Adipose tissue (tissue), 3 donors: ENCODE measurements around the gene UCMA. TPM values are rescaled to one million over a fixed set of nuclear protein-coding genes. Genes with fewer than 3 reads are reported as not detected.
"Not testable (repeated sequence)": the region's sequence is repeated elsewhere in the genome, so short reads cannot be mapped to it uniquely, and the experiment has no call there.

Experiments used
- H3K27ac ChIP-seq: one replicate; pipeline ENCODE4 v1.5.1; 2013; ENCODE audit warnings: low read depth, low read length
- WGBS, 3 donors: extraction: QIAGEN DNeasy Blood & Tissue Kit; methylation state at CpG; one replicate each; pipeline ENCODE4 v1.1.7; 2013; 5-methylcytosine and 5-hydroxymethylcytosine counted together
- polyA plus RNA-seq, 3 donors: library from polyadenylated mRNA; stranded (reverse); fragments of 200-250 nt; gene quantifications; one replicate each; pipeline ENCODE4 v1.2.3, GENCODE V29; 2013
- donor health status: healthy with polysubstance abuse.
- donor health status: Bipolar disorder and iron deficiency.
- donor health status: healthy.

The UCMA gene
- polyA plus RNA-seq, 3 donors: not detected

DNA sequence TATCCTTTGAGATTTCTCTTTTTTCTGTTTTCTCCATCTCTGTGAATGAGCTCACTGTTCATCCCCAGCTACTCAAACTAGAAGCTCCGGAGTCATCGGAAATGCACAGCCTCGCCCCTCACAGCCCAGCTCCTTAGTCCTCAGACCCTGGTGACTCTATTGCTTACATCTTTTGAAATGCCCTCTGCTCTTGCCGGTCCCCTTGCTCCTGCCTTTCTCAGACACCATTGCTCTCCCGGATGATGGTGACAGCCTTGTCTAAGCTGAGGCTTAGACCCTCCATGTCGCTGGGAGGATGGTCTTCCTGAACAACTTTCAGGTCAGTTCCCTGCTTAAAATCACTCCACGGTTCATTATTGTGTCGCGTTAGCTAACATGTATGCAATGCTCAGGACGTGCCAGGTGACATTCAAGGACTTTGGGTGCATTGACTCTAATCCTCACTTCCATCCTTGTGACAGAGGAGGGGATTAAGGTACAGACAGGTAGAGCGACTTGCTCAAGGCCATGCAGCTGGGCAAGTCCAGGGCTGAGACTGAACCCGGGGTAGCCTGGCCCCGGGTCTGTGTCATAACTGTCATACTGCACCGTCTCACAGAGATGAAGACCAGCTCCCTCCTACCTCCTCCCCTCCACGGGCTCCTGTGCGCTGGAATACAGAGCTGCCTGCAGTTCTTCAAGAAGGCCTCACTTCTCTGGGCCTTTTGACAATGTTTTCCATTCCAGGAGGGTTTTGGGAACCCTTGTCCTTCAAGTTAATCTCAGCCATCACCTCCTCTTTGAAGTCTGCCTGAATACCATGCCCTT, 4.3 kb upstream of the UCMA start:
- H3K27ac ChIP-seq: no peak overlapping the region
- WGBS, 3 donors: 74 to 86% (median 77%) methylated on average over 16 of the region's 16 CpGs

DNA sequence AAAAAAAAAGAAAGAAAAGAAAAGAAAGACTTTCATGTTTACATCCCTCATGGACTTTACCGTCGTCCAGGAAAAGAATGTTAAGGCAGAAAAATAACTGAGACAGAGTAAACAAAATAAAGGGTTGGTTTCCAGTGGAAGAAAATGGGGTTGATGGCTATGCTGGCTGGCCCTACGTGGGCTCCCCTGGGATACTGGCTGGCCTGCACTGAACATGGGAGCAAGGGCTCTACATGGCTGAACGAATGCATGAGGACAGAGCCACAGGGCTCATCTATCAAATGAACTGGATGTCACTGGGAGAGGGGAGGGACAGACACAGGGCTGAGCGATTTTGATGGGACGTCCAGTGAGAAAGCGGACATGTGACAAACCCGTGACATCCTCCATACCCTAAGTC, 2.5 kb upstream of the UCMA start:
- WGBS, 3 donors: 82 to 87% (median 82%) methylated on average over 8 of the region's 8 CpGs
- H3K27ac ChIP-seq: no peak overlapping the region

DNA sequence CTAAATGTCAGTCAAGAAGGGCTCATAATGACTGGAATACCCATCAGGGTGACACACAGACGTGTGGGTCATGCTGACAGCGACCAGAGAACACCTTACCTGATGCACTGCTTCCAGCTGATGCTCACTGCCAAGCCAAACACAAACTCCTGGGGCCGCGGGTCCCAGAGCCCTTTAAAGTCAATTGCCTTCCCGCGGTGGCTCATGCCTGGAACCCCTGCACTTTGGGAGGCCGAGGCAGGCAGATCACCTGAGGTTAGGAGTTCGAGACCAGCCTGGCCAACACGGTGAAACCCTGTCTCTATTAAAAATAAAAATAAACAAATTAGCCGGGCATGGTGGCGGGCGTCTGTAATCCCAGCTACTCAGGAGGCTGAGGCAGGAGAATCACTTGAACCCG, 562 bp upstream of the UCMA start:
- not testable (repeated sequence) for H3K27ac ChIP-seq
- 88 to 89% (median 89%) methylated on average over 13 of the region's 13 CpGs for WGBS, 3 donors

DNA sequence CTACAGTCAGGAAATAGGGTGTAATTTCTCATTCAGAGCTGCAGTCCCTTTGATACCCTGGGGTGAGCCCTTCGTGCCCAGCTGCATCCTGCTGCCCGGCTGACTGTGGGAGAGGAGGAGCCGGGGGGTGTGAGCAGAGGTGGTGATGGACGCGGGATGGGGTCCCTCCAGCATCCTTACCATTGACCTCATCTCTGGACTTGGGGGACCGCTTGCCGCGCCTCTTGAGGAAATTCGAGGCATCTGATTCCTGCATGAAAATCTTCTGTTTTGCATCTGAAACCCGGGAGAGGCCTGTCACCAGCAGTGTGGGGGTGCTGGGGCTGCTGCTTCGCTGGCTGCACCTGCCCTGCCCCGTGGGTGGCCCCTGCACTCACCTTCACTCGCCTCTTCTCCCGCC, 816 bp downstream of the UCMA start:
- H3K27ac ChIP-seq: no peak overlapping the region
- WGBS, 3 donors: 59 to 62% (median 60%) methylated on average over 12 to 14 of the region's 14 CpGs

DNA sequence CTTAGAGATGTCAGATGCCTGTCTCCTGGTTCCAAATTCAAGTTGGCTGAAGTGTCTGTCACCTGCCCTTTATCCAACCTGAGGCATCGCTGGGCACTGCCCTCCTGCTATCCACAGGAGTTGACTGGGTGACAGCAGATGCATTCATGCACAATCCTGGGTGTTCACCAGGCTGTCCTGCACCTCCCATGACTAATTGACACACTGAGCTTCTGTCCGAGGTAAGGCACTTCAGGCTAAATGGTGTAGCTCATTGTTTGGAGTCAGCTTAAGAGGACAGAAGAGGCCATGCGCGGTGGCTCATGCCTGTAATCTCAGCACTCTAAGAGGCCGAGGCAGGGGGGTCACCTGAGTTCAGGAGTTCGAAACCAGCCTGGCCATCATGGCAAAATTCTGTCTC, 2.4 kb downstream of the UCMA start:
- H3K27ac ChIP-seq: no peak overlapping the region
- WGBS, 3 donors: 85 to 90% (median 88%) methylated on average over 6 of the region's 6 CpGs

DNA sequence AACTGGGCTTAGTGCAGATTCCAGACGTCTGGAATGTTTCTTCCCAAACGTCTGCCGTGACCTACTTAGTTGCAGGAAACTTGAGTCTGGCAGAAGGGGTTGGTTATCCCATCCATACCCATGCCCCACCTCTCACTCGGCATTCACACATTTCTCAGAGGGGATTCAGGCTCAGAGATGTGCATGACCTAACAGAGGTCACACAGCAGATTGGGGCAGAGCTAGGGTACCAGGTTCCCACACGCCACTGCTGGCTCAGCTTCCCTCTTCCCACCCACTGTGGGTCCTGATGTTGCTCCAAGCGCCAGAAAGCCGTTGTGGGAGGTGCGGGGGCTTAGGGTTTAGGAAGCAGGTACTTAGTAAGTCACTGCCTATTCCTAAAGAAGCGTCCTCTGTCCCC, 3.0 kb downstream of the UCMA start:
- 66 to 76% (median 74%) methylated on average over 9 of the region's 9 CpGs for WGBS, 3 donors
- H3K27ac ChIP-seq: no peak overlapping the region

DNA sequence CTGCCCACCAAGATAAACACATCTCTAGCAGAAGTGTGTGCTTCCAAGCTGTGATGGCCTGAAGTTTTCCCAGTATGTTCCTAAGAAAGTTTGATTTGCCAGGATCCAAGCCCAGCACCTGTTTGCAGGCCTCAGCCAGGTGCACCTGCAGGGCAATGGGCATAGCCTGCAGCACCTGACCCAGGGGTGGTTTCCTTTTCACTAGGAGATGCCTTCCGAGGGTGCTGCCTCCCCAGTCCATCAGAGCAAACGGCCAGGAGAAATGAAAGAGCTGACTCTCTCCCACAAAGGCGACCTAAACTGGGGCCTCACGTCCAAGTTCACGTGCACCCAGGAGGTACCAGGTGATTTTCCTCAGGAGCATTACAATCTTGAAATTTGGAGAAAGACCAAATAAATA, 7.1 kb downstream of the UCMA start:
- H3K27ac ChIP-seq: no peak overlapping the region
- 90 to 94% (median 91%) methylated on average over 5 of the region's 5 CpGs for WGBS, 3 donors

DNA sequence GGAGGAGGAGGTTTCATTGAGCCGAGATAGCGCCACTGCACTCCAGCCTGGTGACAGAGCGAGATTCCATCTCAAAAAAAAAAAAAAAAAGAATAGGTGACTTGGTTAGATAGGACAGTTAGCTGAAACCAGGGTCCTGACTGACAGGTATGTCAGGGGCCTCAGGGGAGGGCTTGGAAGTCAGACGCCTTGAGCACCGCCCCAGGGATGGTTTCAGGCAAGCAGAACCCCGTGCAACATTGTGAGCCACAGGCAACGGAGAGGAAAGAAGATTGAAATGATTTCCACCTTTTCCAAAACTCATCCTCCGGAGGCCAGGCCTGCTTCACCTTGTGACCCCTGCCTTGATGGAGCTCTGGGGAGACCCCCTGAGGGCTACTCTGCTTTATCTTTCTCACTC, 8.6 kb downstream of the UCMA start:
- no peak overlapping the region for H3K27ac ChIP-seq
- 89 to 90% (median 89%) methylated on average over 7 to 8 of the region's 8 CpGs for WGBS, 3 donors

DNA sequence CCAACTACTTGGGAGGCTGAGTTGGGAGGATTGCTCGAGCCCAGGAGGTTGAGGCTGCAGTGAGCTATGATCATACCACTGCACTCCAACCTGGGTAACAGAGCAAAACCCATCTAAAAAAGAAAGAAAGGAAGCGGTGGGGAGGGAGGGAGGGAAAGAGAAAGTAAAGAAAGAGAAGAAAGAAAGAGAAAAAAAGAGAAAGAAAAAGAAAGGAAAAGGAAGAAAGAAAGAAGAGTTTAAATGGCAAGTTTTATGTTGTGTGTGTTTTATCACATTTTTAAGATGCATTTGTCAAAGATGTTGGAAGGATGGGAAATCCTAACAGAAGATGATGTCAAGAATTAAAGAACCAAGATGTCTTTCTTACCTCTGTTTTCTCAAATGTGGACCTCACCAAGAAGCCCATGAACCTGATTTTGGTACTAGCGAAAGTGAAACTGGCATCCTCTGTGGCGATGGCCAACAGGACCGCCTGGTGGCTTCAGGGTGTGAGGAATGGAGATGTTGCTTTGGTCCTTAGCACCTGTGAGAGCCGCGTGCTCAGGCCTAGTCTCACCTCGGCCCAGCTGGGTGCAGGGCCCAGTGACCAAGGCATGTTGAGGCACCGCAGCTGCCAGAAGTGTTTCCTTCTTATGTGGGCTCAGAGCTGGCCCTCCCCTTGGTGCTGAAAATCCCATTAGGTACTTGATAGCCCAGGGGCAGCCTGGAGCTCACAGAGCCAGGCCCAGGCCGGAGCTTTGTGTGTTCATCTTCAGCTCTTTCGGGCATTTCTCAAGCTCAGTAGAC, 9.8 kb downstream of the UCMA start:
- WGBS, 3 donors: 86 to 93% (median 87%) methylated on average over 11 of the region's 11 CpGs
- H3K27ac ChIP-seq: no peak overlapping the region

DNA sequence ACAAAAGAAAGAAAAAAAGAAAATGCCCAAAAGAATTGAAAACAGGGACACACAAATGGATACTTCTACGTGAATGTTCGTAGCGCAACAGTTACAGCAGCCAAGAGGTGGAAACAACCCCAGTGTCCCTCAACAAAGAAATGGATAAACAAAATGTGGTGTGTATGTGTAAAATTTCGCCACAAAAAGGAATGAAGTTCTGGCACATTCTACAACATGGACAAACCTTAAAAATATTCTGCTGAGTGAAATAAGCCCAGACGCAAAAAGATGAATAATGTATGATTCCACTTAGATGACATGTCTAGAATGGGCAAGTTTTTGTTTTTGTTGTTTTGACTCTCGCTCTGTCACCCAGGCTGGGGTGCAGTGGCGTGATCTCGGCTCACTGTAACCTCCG, 10.9 kb downstream of the UCMA start:
- no peak overlapping the region for H3K27ac ChIP-seq
- WGBS, 3 donors: 89 to 96% (median 91%) methylated on average over 9 of the region's 9 CpGs

DNA sequence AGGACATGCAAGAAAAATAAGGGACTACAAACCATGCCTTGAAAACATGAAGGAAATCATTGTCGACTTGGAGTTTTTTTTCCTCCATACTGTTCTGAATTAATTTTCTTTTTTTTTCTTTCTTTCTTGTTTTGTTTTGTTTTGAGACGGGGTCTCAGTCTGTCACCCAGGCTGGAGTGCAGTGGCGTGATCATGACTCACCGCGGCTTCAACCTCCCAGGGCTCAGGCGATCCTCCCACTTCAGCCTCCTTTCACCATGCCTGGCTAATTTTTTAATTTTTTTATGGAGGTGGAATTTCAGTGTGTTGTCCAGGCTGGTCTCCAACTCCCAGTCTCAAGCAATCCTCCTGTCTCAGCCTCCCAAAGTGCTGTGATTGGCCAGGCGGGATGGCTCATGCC, 11.6 kb downstream of the UCMA start:
- WGBS, 3 donors: 94 to 95% (median 95%) methylated on average over 7 of the region's 7 CpGs

DNA sequence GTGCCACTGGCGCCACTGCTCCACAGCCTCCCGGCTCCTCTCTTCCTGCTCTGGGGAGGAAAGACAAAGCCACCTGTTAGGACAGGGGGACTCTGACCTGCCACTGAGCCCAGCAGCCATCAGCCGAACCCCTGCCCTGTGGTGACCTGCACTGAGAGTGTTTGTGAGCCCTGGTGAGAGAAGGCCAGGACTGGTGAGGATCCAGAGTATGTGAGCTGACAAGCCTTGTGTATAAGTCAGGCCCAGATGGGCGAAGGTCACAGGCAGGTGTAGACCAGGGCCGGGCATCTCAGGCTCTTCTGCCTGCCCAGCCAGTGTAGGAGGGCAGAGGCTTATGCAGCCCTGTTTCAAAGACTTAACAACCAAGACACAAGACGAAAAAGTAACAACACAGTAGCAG, 12.0 kb downstream of the UCMA start:
- 91 to 97% (median 93%) methylated on average over 6 of the region's 6 CpGs for WGBS, 3 donors
- no peak overlapping the region for H3K27ac ChIP-seq

More for the DNA sequence above, 11.6 kb downstream of the UCMA start:
- no peak overlapping the region for H3K27ac ChIP-seq

DNA sequence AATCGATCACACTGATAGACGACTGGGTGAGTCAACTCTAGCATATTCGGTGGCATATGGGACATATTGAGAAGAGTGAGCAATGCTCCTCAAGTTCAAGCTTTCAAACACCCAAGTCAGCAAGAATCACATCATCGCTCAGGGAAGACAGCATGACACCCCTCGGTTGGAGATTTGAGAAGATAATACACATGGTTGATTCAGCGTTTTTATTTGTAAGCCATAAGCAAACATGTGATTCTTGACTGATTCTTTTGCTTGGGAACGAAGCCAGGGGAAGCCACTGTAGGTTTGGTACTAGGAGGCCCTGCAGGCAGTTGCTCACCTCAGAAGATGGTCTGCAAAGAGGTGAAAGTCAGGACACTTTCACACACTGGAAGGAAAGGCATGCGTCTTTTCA, 12.6 kb downstream of the UCMA start:
- 90 to 94% (median 93%) methylated on average over 8 of the region's 8 CpGs for WGBS, 3 donors
- H3K27ac ChIP-seq: no peak overlapping the region

DNA sequence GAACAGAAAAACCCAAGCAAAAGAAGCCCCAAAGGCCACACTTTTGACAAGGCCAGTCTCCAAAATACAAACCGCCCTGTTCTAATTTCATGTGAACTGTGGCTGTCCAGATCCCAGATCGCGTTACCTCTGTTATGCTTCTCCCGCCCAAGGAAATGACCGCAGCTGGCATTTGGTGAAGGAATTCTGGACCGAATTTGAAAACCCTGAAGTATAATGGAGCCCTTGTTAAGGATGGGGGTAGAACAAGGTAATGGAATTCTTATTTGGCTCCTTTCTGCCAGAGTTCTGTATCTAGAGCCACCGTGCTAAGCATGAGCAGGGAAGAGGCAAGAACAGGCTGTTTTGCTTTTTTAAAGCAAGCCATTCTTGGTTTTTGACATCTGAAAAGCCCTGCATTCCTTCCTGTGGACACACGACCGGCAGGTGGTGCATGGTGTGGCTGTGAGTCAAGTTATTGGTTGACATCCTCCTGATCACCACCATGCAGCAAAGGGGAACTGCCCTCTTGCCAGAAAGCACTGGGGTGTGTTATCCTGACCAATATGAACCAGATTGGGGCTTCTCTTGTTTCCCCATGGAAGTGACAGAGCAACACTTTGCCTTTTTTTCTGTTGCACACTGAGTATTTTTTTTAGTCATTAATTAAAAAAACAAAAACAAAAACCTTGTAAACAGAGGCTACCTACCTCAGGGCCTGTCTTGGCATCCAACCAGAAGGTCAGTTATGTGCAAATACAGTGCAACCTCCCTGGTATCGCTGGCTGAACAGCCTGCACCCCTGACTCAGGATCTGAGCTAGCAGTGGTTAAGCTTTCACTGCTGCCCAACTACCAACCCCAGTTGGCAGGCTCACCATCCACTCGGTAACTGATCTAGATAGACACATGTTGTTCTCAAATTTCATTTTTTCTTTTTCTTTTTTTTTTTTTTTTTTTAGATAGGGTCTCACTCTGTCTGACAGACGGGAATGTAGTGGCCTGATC, 14.2 kb downstream of the UCMA start:
- 54 to 69% (median 67%) methylated on average over 12 of the region's 12 CpGs for WGBS, 3 donors
- H3K27ac ChIP-seq: no peak overlapping the region

DNA sequence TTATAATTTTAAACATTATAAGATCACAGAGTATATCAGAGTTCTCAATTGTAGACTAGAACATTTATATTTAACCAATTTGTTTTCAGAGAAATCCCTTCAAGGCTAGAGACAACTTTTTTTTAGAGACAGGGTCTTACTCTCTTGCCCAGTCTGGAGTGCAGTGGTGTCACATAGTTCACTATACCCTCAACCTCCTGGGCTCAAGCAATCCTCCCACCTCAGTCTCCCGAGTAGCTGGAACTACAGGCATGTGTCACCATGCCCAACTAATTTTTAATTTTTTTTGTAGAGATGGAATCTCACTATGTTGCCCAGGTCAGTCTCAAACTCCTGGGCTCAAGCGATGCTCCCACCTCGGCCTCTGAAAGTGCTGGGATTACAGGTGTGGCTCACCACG, 15.3 kb downstream of the UCMA start:
- WGBS, 3 donors: 92 to 93% (median 92%) methylated on average over 4 of the region's 4 CpGs
- H3K27ac ChIP-seq: no peak overlapping the region

DNA sequence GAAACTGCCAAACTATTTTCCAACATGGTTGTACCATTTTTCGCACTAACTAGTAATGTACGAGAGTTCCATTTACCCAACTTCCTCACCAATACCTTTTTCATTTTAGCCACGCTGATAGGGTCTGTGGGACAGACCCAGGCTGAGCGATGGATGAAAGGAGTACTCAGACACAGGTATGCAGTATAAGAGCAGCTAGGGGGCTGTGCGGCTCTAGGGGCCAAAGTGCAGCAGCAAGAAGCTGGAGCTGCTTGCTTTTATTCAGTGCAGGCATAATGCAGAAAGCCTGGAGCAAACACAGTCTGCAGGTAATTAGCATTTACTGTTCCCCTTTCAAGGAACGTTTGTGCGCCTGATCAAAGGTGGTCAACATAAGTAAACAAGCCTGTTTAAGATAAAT, 21.0 kb downstream of the UCMA start:
- 84 to 91% (median 88%) methylated on average over 7 of the region's 7 CpGs for WGBS, 3 donors
- no peak overlapping the region for H3K27ac ChIP-seq

DNA sequence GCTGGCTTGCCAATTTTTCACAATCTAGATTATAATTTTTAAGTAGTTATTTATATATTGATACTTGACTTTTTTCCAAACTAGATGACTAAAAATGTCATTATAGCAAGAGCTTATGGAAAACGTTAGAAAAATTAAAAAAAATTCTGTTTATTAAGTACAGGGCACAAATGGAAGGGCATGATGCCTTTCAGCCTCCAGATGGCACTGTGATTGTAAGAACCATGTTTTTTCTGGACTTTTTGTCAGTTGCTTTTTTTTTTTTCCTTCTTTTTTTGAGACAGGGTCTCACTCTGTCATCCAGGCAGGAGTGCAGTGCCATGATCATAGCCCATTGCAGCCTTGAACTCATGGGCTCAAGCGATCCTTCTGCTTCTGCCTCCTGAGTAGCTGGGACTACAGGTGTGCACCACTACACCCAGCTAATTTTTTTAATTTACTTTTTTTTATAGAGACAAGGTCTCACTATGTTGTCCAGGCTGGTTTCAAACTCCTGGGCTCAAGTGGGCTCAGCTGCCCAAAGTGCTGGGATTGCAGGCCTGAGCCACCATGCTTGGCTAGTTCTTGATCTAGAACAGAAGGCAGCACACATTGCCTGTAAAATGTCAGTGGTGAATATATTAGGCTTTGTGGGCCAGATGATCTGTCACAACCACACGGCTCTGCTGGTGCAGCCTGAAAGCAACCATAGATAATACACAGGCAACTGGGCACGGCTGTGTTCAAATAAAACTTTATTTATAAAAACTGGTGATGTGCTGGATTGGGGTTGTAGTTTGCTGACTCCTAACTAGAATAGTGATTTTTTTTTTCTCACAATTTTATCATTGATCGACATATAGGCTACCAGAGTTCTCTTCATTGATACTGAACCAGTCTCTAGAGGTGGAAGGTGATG, 27.4 kb downstream of the UCMA start:
- no peak overlapping the region for H3K27ac ChIP-seq
- WGBS, 3 donors: 58 to 74% (median 64%) methylated on average over 5 of the region's 5 CpGs

DNA sequence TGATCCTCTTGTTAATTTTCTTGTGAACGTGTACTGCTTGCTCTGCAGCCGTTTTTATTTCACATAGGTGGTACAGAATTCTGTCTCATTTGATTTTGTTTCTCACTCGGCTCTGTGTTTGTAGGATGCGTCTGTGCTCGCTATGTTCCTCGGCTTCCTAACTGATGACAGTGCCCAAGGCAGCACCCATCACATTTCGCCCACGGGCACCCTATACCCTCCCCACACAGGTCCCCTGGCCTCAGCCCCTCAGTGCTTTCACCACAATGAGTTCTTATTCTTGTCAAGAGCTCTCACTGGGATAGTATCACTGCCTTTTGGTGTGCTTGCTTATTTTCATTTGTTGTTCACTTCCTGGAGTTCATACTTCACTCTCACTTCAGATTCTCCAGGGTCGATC, 28.1 kb downstream of the UCMA start:
- H3K27ac ChIP-seq: no peak overlapping the region
- 87 to 92% (median 92%) methylated on average over 9 of the region's 9 CpGs for WGBS, 3 donors
